ENCODE data around the gene TBC1D21. TPM values are rescaled to one million over a fixed set of nuclear protein-coding genes. Genes with fewer than 3 reads are reported as not detected.

Gene TBC1D21
- polyA plus RNA-seq, 1 donor from 2014 or later: not detected

- Histone ChIP-seq H3K4me2 (ENCODE audit: low read length) (no peak overlapping the region), H4K20me1 (ENCODE audit: insufficient read depth) (no peaks in the 10 kb centered on the region), H3K79me2 (replicated peaks; ENCODE audit: insufficient read depth, low read length) (no peaks in the 10 kb centered on the region), H3K9ac (ENCODE audit: low read length) (no peak overlapping the region), H3K27ac (ENCODE audit: low read length) (no peak overlapping the region), H3K27me3 (ENCODE audit: insufficient read depth, low read depth, low read length) (no peaks in the 10 kb centered on the region), H3F3A (ENCODE audit: insufficient read depth, low read length, poor library complexity, severe bottlenecking) (no peaks in the 10 kb centered on the region), H3K9me3 (ENCODE audit: low read length) (no peaks in the 10 kb centered on the region), H2AFZ (ENCODE audit: low read depth, low read length) (no peak overlapping the region), H3K4me3 (ENCODE audit: low read length) (no peak overlapping the region), H3K9me2 (ENCODE audit: insufficient read depth, low read length) (no peaks in the 10 kb centered on the region), H3K36me3 (ENCODE audit: insufficient read depth, low read length) (no peaks in the 10 kb centered on the region)
- TF ChIP-seq TAF1 (IDR thresholded peaks at IDR 0.05; ENCODE audit: low read depth): no peak
- no peak for TF ChIP-seq EP300 (conservative IDR thresholded peaks at IDR 0.05; ENCODE audit: poor library complexity, severe bottlenecking)
- TF ChIP-seq RAD21 (conservative IDR thresholded peaks at IDR 0.05): no peak
- TF ChIP-seq MXI1 (conservative IDR thresholded peaks at IDR 0.05; ENCODE audit: poor library complexity, severe bottlenecking): no peak
- no peak for TF ChIP-seq POLR2AphosphoS5 (IDR thresholded peaks at IDR 0.05)
These were observed 15.8 kb downstream of the TBC1D21 start for GRCh38 chr15:73889053-73889761.

DNA sequence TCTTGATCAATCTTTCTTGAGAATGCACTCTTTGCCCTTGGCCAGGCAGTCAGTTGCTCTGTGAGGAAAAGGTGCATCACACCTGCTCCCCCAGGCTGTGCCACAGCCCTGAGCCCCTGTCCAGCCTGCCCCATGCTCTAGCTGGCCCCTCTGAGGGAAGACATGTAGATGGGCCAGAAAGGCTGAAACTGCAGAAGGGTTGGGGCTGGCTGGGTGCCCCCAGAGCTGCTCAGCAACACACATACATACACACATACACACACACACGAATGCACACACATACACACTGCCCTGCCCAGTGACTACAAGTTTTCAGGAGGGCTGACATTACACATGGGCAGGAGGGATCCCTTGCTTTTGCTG is 16.4 kb downstream of the TBC1D21 start:
- H3F3A ChIP-seq (ENCODE audit: insufficient read depth, low read length, poor library complexity, severe bottlenecking): no peaks in the 10 kb centered on the region
- H2AFZ ChIP-seq (ENCODE audit: low read depth, low read length): no peak overlapping the region

More for the DNA sequence above, 16.4 kb downstream of the TBC1D21 start:
- Histone ChIP-seq H3K4me3 (ENCODE audit: low read length) (no peak overlapping the region), H3K9ac (ENCODE audit: low read length) (no peak overlapping the region), H3K9me3 (ENCODE audit: low read length) (no peaks in the 10 kb centered on the region), H3K4me2 (ENCODE audit: low read length) (no peak overlapping the region), H3K36me3 (ENCODE audit: insufficient read depth, low read length) (no peaks in the 10 kb centered on the region), H3K9me2 (ENCODE audit: insufficient read depth, low read length) (no peaks in the 10 kb centered on the region), H4K20me1 (ENCODE audit: insufficient read depth) (no peaks in the 10 kb centered on the region), H3K27ac (ENCODE audit: low read length) (no peak overlapping the region), H3K27me3 (ENCODE audit: insufficient read depth, low read depth, low read length) (no peaks in the 10 kb centered on the region), H3K79me2 (replicated peaks; ENCODE audit: insufficient read depth, low read length) (no peaks in the 10 kb centered on the region)
- TF ChIP-seq SMC3 (conservative IDR thresholded peaks at IDR 0.05; ENCODE audit: poor library complexity): no peak
- no peak for TF ChIP-seq REST (IDR thresholded peaks at IDR 0.05; ENCODE audit: borderline replicate concordance)
- TF ChIP-seq CTCF (IDR thresholded peaks at IDR 0.05; ENCODE audit: poor library complexity, severe bottlenecking): no peak
- TF ChIP-seq TAF1 (IDR thresholded peaks at IDR 0.05; ENCODE audit: low read depth): no peak
- TF ChIP-seq MXI1 (conservative IDR thresholded peaks at IDR 0.05; ENCODE audit: poor library complexity, severe bottlenecking): no peak
- TF ChIP-seq EP300 (conservative IDR thresholded peaks at IDR 0.05; ENCODE audit: poor library complexity, severe bottlenecking): no peak
- no peak for TF ChIP-seq POLR2AphosphoS5 (IDR thresholded peaks at IDR 0.05)
- no peak for TF ChIP-seq RAD21 (conservative IDR thresholded peaks at IDR 0.05)
- TF ChIP-seq EZH2 (IDR thresholded peaks at IDR 0.05; ENCODE audit: borderline replicate concordance, insufficient read depth, low read length, poor library complexity, severe bottlenecking): no peak

Measured in neural cell (in vitro differentiated cells).